Skeletal muscle satellite cell (primary cell): ENCODE data around the gene HSD17B8.
A peak's percentile ranks its signal among the peaks of the same experiment; 100 is the strongest.

ENCODE experiments used
- H3K27me3 ChIP-seq: 2 replicates; pipeline ENCODE4 v1.7.0; 2013; ENCODE audit warnings: low read length; ENCODE audit not compliant: control insufficient read depth, insufficient read depth
- H3K36me3 ChIP-seq: 2 replicates; pipeline ENCODE4 v1.7.0; 2013; ENCODE audit warnings: mild to moderate bottlenecking, control low read depth, low read length; ENCODE audit not compliant: insufficient read depth
- H3K4me1 ChIP-seq: 2 replicates; pipeline ENCODE4 v1.7.0; 2013; ENCODE audit warnings: low read length; ENCODE audit not compliant: control insufficient read depth, insufficient read depth
- H3K4me2 ChIP-seq: 2 replicates; pipeline ENCODE4 v1.7.0; 2013; ENCODE audit warnings: mild to moderate bottlenecking, low read length
- H3K4me3 ChIP-seq: 2 replicates; pipeline ENCODE4 v1.7.0; 2013; ENCODE audit warnings: low read length
- H3K9ac ChIP-seq: 2 replicates; pipeline ENCODE4 v1.7.0; 2013; ENCODE audit warnings: mild to moderate bottlenecking, low read depth, low read length, moderate library complexity
- H3K9me3 ChIP-seq: replicated peaks from 2 replicates; pipeline ENCODE4 v1.7.0; 2013; ENCODE audit warnings: mild to moderate bottlenecking, control low read depth, low read length

The HSD17B8 gene

DNA sequence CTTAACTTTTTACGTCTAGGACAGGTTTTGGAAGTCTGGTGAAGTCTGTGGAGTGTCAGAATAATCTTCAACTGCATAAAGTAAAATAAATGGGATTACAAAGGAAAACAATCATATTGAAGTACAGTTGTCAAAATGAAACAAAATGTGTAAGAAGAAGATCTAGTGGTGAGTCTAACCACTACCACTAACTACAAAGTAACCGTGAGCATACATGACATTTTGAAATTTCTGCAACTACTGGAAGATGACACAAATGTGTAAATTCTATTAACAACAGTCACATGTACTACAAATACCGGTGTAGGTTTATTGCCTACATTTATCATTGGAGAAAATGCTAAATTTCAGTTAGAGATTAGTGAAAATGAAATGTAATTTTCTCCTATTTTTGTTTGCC, 37.5 kb downstream of the HSD17B8 start:
- H3K4me3 ChIP-seq, result no peak overlapping the region
- H3K9me3 ChIP-seq, result no peaks in the 10 kb centered on the region
- no peaks in the 10 kb centered on the region for H3K4me1 ChIP-seq
- H3K4me2 ChIP-seq, result no peak overlapping the region
- peaks cover 37% of the 10 kb centered on the region for H3K27me3 ChIP-seq
- no peak overlapping the region for H3K9ac ChIP-seq
- no peaks in the 10 kb centered on the region for H3K36me3 ChIP-seq

DNA sequence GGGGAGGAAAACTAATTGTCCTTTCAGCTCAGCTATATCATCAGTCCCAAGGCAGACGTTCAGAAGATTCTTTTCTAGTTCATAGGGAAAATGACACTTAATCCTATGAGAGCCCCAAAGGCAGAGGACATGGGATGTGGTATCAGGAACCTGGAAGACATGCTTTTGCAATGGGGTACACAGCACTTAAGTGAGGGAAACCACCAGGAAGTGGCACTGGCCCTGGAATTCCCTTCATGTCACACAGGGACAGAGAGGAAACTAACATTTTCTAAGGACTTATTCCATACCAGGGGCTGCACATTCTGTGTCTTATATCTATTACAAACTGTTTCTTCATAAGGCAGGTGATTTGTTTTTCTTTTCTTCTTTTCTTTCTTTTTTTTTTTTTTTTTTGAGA, 39.0 kb downstream of the HSD17B8 start:
- Histone ChIP-seq H3K36me3 (no peaks in the 10 kb centered on the region), H3K4me3 (no peak overlapping the region), H3K27me3 (peaks cover 30% of the 10 kb centered on the region), H3K9me3 (no peaks in the 10 kb centered on the region), H3K9ac (no peak overlapping the region), H3K4me1 (peaks cover 5% of the 10 kb centered on the region), H3K4me2 (no peak overlapping the region)

DNA sequence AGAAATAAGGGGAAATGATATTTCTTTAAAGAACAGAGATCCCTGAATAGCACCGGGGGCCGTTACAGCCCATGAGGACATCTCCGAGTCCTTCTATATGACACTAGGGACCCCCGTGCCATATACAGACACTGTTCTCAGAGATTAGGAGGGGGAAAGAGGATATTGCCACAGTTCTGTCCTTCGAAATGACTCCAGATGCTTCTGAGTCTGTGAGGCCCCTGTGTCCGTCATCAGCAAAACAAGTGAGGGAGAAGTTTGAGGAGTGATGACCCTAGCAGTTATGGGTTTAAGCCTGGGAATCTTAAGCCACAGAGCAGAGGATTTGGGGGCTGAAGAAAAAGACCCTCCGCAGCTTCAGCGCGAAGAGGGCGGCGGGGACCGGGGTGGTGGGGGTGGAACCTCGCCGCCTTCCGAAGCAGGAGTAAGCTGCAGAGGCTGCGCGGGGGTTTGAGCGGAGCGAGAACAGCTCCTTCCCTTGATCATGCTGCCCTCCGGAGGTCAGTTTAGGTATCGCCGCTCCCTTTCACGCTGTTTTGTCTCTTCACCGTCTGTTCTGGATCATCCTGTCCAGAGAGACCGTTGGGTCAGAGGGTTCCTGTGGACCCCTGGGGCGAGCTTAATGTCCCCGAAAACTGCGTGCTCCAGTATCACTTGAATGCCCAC, 43.7 kb downstream of the HSD17B8 start:
- H3K4me1 ChIP-seq, result peaks cover 29% of the 10 kb centered on the region
- peak overlapping the region; percentile 96 for H3K4me2 ChIP-seq

GRCh38 chr6:33248643-33248931, 44.1 kb downstream of the HSD17B8 start:
- peak overlapping the region; percentile 85 for H3K9ac ChIP-seq
- no peaks in the 10 kb centered on the region for H3K27me3 ChIP-seq
- H3K4me1 ChIP-seq, result peaks cover 29% of the 10 kb centered on the region
- peak overlapping the region; percentile 96 for H3K4me2 ChIP-seq
- peak overlapping the region; percentile 72 for H3K4me3 ChIP-seq
- no peaks in the 10 kb centered on the region for H3K9me3 ChIP-seq
- peaks cover 10% of the 10 kb centered on the region for H3K36me3 ChIP-seq

More for the DNA sequence above, 43.7 kb downstream of the HSD17B8 start:
- peak overlapping the region; percentile 72 for H3K4me3 ChIP-seq
- peaks cover 10% of the 10 kb centered on the region for H3K36me3 ChIP-seq
- peak overlapping the region; percentile 85 for H3K9ac ChIP-seq
- peaks cover 5% of the 10 kb centered on the region for H3K27me3 ChIP-seq
- no peaks in the 10 kb centered on the region for H3K9me3 ChIP-seq

DNA sequence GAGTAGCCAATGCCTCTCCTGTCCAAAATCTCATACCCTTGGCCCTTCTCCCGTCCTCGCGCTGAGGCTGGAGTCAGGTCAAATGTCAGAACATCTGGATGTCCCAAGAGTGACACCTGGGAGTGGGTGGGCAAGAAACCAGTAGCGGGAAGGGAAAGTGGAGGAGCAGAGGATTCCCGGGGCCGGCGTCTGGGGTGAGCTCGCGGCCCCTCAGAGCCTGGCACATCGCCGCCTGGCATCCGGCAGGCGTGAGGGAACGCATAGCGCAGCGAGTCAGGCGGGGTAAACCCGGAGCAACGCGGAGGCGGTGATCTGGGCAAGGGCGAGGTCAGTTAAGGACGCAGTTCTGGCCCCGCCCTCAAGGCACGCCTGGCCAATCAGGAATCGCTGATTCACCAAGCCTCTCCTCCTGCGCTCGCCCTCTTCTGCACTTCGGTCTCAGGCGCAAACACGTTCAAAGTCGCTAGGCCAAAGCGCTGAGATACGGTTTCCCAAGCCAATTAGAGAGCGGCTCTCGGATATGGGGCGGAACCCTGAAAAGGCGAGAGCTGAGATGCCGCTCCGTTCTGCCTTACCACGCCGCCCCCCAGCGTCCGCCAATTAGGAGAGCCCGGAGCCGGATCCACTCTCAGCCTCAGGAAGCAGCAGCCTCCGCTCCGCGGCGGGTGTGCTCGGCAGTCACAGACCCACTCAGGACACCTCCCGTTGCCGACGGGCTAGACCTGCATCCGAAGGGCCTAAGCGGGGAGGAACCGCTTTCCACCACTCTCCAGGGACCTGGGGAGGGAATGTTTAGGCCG, 44.7 kb downstream of the HSD17B8 start:
- Histone ChIP-seq H3K9ac (peak overlapping the region; percentile 90), H3K9me3 (no peaks in the 10 kb centered on the region), H3K4me3 (peak overlapping the region; percentile 81), H3K4me2 (peak overlapping the region; percentile 96), H3K27me3 (no peaks in the 10 kb centered on the region), H3K36me3 (peaks cover 10% of the 10 kb centered on the region), H3K4me1 (peaks cover 29% of the 10 kb centered on the region)

- peak overlapping the region; percentile 90 for H3K9ac ChIP-seq
- H3K9me3 ChIP-seq, result no peaks in the 10 kb centered on the region
- H3K36me3 ChIP-seq, result peaks cover 10% of the 10 kb centered on the region
- H3K4me2 ChIP-seq, result peak overlapping the region; percentile 96
- no peaks in the 10 kb centered on the region for H3K27me3 ChIP-seq
- peak overlapping the region; percentile 81 for H3K4me3 ChIP-seq
- H3K4me1 ChIP-seq, result peaks cover 29% of the 10 kb centered on the region
Measured at GRCh38 chr6:33249732-33250630, 45.5 kb downstream of the HSD17B8 start.

- no peaks in the 10 kb centered on the region for H3K9me3 ChIP-seq
- H3K4me2 ChIP-seq, result peak overlapping the region; percentile 96
- H3K36me3 ChIP-seq, result peaks cover 10% of the 10 kb centered on the region
- H3K9ac ChIP-seq, result no peak overlapping the region
- H3K4me3 ChIP-seq, result peak overlapping the region; percentile 51
- no peaks in the 10 kb centered on the region for H3K27me3 ChIP-seq
- H3K4me1 ChIP-seq, result peaks cover 29% of the 10 kb centered on the region
Measured at GRCh38 chr6:33250731-33251130, 46.3 kb downstream of the HSD17B8 start.

DNA sequence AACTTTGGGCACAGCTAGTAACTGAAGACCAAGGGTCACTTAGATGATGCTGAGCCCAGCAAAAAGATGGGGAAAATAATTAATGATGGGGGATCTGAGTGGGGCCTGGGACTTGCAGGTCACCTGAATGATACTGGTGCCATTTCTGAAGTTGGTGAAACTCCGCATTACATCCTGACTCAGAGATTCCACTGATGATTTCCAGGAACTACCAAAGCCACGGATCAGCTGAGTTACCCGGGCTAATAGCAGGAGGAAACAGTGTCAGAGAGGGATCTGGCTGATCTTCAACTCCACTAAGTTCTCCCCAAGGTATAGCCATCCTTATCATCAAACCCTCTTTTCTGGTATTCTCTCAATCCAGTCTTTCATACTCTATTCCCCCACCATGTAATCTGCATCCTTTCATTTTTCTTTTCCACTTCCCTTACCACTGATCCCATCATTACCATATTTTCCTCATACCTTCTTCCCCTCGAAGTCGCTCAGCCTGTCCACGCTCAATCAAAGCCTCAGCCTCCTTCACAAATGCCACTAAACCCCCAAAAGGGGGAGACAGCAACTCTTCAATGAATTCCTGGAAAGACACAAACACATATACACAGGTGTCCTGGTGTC, 47.0 kb downstream of the HSD17B8 start:
- no peaks in the 10 kb centered on the region for H3K9me3 ChIP-seq
- H3K4me2 ChIP-seq, result no peak overlapping the region
- H3K4me3 ChIP-seq, result no peak overlapping the region
- no peaks in the 10 kb centered on the region for H3K27me3 ChIP-seq
- no peak overlapping the region for H3K9ac ChIP-seq
- peaks cover 29% of the 10 kb centered on the region for H3K4me1 ChIP-seq
- H3K36me3 ChIP-seq, result peaks cover 10% of the 10 kb centered on the region

DNA sequence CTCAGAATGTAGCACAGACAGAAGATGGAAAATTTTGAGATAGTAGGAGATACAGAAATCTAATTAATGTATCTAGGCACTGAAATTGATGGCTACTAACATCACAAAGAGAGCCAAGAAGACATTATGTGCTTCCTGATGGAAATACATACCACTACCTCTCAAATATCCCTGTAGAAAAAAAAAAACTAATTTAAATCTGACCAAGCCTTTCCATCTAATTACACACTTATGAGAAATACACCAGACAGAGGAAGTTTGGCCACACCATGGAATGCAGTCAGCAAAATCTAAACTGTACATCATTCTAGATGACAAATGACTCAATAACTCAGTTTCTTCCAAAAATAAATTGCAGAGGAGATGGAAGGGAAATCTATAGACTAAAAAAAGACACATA, 48.3 kb downstream of the HSD17B8 start:
- Histone ChIP-seq H3K9me3 (no peaks in the 10 kb centered on the region), H3K36me3 (peaks cover 10% of the 10 kb centered on the region), H3K9ac (no peak overlapping the region), H3K27me3 (no peaks in the 10 kb centered on the region), H3K4me1 (peaks cover 29% of the 10 kb centered on the region), H3K4me2 (no peak overlapping the region), H3K4me3 (no peak overlapping the region)

DNA sequence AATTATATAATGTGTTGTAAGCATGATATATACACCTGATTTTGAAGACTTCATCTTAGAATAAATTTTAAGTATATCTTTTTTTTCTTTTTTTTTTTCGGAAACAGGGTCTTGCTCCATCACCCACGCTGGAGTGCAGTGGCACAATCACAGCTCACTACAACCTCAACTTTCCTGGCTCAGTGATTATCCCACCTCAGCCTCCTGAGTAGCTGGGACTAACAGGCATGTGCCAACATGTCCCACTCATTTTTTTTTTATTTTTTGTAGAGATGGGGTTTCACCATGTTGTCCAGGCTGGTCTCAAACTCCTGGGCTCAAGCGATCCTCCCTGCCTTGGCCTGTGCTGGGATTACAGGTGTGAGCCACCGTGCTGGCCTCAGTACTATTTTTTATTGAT, 50.1 kb downstream of the HSD17B8 start:
- Histone ChIP-seq H3K4me3 (no peak overlapping the region), H3K27me3 (no peaks in the 10 kb centered on the region), H3K4me1 (peaks cover 18% of the 10 kb centered on the region), H3K36me3 (peaks cover 10% of the 10 kb centered on the region), H3K4me2 (no peak overlapping the region), H3K9ac (no peak overlapping the region), H3K9me3 (no peaks in the 10 kb centered on the region)
